HCT116 (cell line): ENCODE results near the gene PLCXD3. TPM values are rescaled to one million over a fixed set of nuclear protein-coding genes. Genes with fewer than 3 reads are reported as not detected.

Experiments
- ATAC-seq: fragments of 200-7000 bp; cut with Tn5 transposase; 2 replicates; pipeline ENCODE4 v1.9.1; 2020; ENCODE audit warnings: mild to moderate bottlenecking, moderate library complexity
- BruUV-seq: library from RNA; stranded (reverse); fragments of 400-500 nt; replicated peaks from 2 replicates; lab custom pipeline; 2021; lab: Mats Ljungman, UMichigan
- CTCF ChIA-PET: fragments of 300-600 bp; sonication (Branson Sonifier 250); formaldehyde crosslinking; loops from one replicate; lab custom pipeline; 2021; ENCODE audit warnings: antibody characterized with exemption; lab: Charles Lee
- POLR2A ChIA-PET: fragments of 300-600, 350-600 bp; sonication (Branson Sonifier 250); formaldehyde crosslinking; loops from one replicate; lab custom pipeline; 2021; ENCODE audit warnings: antibody characterized with exemption; lab: Charles Lee
- RAD21 ChIA-PET, 2 experiments: fragments of 300-600 bp; sonication (Branson Sonifier 250); formaldehyde crosslinking; loops; one replicate each; lab custom pipeline; 2023; ENCODE audit warnings: low total read pairs in 2 of 2; ENCODE audit not compliant: uncharacterized antibody in 2 of 2, unreplicated experiment in 2 of 2, low non-redundant PET in 1 of 2; lab: Charles Lee
- DNase-seq: peaks from one replicate; pipeline ENCODE4 v3.0.0-alpha.2; 2010; ENCODE audit warnings: low read depth, low spot score
- H2AFZ ChIP-seq: fragments of 200-600 bp; shearing (Covaris generic), sonication (generic); 2 replicates; pipeline ENCODE4 v1.6.1; 2017; ENCODE audit warnings: low read depth, mixed run types, mixed read lengths, antibody characterized with exemption, low read length; ENCODE audit not compliant: poor library complexity, severe bottlenecking
- H3K27ac ChIP-seq: 2 replicates; pipeline ENCODE4 v1.5.1; 2012; ENCODE audit warnings: low read depth, low read length
- H3K27me3 ChIP-seq: fragments of 200-600 bp; sonication (generic); 2 replicates; pipeline ENCODE4 v1.6.1; 2016; ENCODE audit warnings: mixed run types, low read length, mixed read lengths; ENCODE audit not compliant: insufficient read depth
- H3K36me3 ChIP-seq, 2 experiments: fragments of 200-500 bp in 1 of 2; fragments of 200-600 bp in 1 of 2; sonication (Bioruptor generic) in 1 of 2; sonication (generic) in 1 of 2; 2 replicates each; pipeline versions ENCODE4 v1.5.1 to v1.6.1; 2014 to 2016; ENCODE audit warnings: low read length in 2 of 2, inconsistent platforms in 1 of 2, mixed read lengths in 1 of 2, mixed run types in 1 of 2; ENCODE audit not compliant: insufficient read depth in 2 of 2, control insufficient read depth in 1 of 2
- H3K4me1 ChIP-seq, 2 experiments: fragments of 200-600 bp in 1 of 2; sonication (generic) in 1 of 2; 2 replicates each; pipeline versions ENCODE4 v1.5.1 to v1.6.1; 2012 to 2017; ENCODE audit warnings: low read length in 2 of 2, inconsistent platforms in 1 of 2, mild to moderate bottlenecking in 1 of 2, mixed read lengths in 1 of 2, mixed run types in 1 of 2, moderate library complexity in 1 of 2; ENCODE audit not compliant: insufficient read depth in 2 of 2, control insufficient read depth in 1 of 2
- H3K4me2 ChIP-seq: fragments of 200-600 bp; sonication (generic); 2 replicates; pipeline ENCODE4 v1.6.1; 2017; ENCODE audit warnings: mixed run types, low read length, mixed read lengths
- H3K4me3 ChIP-seq, 2 experiments: fragments of 200-600 bp in 1 of 2; sonication (generic) in 1 of 2; replicated peaks in 1 of 2; 2 replicates each; pipeline ENCODE4 v1.5.1; 2011 to 2016; ENCODE audit warnings: low read length in 2 of 2, control low read depth in 1 of 2, low read depth in 1 of 2, mild to moderate bottlenecking in 1 of 2, mixed read lengths in 1 of 2, mixed run types in 1 of 2
- H3K79me2 ChIP-seq: fragments of 200-600 bp; sonication (generic); 2 replicates; pipeline ENCODE4 v1.6.1; 2017; ENCODE audit warnings: mild to moderate bottlenecking, mixed run types, low read length, moderate library complexity, mixed read lengths; ENCODE audit not compliant: insufficient read depth
- H3K9ac ChIP-seq: fragments of 200-600 bp; sonication (generic); 2 replicates; pipeline ENCODE4 v1.6.1; 2016; ENCODE audit warnings: low read length, mixed read lengths
- H3K9me2 ChIP-seq: fragments of 200-600 bp; sonication (generic), shearing (Covaris generic); 2 replicates; pipeline ENCODE4 v1.6.1; 2017; ENCODE audit warnings: mixed run types, mild to moderate bottlenecking, moderate library complexity; ENCODE audit not compliant: insufficient read depth
- H3K9me3 ChIP-seq, 2 experiments: fragments of 200-500 bp in 1 of 2; fragments of 200-600 bp in 1 of 2; sonication (Bioruptor generic) in 1 of 2; sonication (generic) in 1 of 2; 2 replicates each; pipeline ENCODE4 v1.6.1; 2014 to 2017; ENCODE audit warnings: low read length in 2 of 2, mixed read lengths in 2 of 2, inconsistent platforms in 1 of 2, low read depth in 1 of 2, mild to moderate bottlenecking in 1 of 2, mixed run types in 1 of 2, moderate library complexity in 1 of 2; ENCODE audit not compliant: control insufficient read depth in 1 of 2, insufficient read depth in 1 of 2
- H4K20me1 ChIP-seq: fragments of 200-600 bp; sonication (generic), shearing (Covaris generic); 2 replicates; pipeline ENCODE4 v1.6.1; 2017; ENCODE audit warnings: mixed run types, mild to moderate bottlenecking, moderate library complexity; ENCODE audit not compliant: insufficient read depth
- CBX3 ChIP-seq: IDR thresholded peaks from 2 replicates; pipeline ENCODE4 v1.6.1; 2012; ENCODE audit warnings: low read depth
- CEBPB ChIP-seq: IDR thresholded peaks from 2 replicates; pipeline ENCODE4 v1.6.1; 2012; ENCODE audit warnings: low read depth
- EZH2 ChIP-seq: fragments of 200-600 bp; sonication (generic); IDR thresholded peaks from 2 replicates; pipeline ENCODE4 v1.6.1; 2017; ENCODE audit warnings: antibody characterized with exemption, mixed run types
- FOSL1 ChIP-seq: IDR thresholded peaks from 2 replicates; pipeline ENCODE4 v1.6.1; 2012; ENCODE audit warnings: low read depth
- JUND ChIP-seq: IDR thresholded peaks from 2 replicates; pipeline ENCODE4 v1.6.1; 2012
- MAX ChIP-seq: IDR thresholded peaks from 2 replicates; pipeline ENCODE4 v1.6.1; 2012
- POLR2A ChIP-seq: IDR thresholded peaks from 2 replicates; pipeline ENCODE4 v1.7.0; 2011; ENCODE audit warnings: borderline replicate concordance; ENCODE audit not compliant: insufficient read depth, insufficient read length; ENCODE audit errors: extremely low read depth
- SP1 ChIP-seq: IDR thresholded peaks from 2 replicates; pipeline ENCODE4 v1.6.1; 2012; ENCODE audit warnings: low read depth
- SRF ChIP-seq: IDR thresholded peaks from 2 replicates; pipeline ENCODE4 v1.6.1; 2012; ENCODE audit warnings: low read depth
- YY1 ChIP-seq: IDR thresholded peaks from 2 replicates; pipeline ENCODE4 v1.6.1; 2011; ENCODE audit warnings: low read length, low read depth, moderate library complexity, mild to moderate bottlenecking; ENCODE audit not compliant: insufficient replicate concordance; ENCODE audit errors: extremely low read depth
- ZFX ChIP-seq: fragments of 450-650 bp; IDR thresholded peaks from 2 replicates; pipeline ENCODE4 v1.6.1; 2017
- ZNF274 ChIP-seq: fragments of 200-500 bp; sonication (Bioruptor generic); IDR thresholded peaks from 2 replicates; pipeline ENCODE4 v1.6.1; 2014; ENCODE audit warnings: mild to moderate bottlenecking, low read depth, low read length, inconsistent platforms
- intact Hi-C: fragments of 100-400 bp; cut with micrococcal nuclease; formaldehyde crosslinking; loops from 2 replicates; pipeline ENCODE4 v1.10.0; 2022
- total RNA-seq: library from RNA; stranded (reverse); gene quantifications from one replicate; pipeline ENCODE4 v1.2.1, GENCODE V29; 2021; ENCODE audit not compliant: unreplicated experiment
- TF ChIP-seq, protein P1 (sequence below): IDR thresholded peaks from 2 replicates; pipeline ENCODE4 v1.6.1; 2012; ENCODE audit warnings: low read depth
- TF ChIP-seq, protein P2 (sequence below): IDR thresholded peaks from 2 replicates; pipeline ENCODE4 v1.6.1; 2012

The PLCXD3 gene
- total RNA-seq, 1 experiment from 2014 or later, result not detected

DNA sequence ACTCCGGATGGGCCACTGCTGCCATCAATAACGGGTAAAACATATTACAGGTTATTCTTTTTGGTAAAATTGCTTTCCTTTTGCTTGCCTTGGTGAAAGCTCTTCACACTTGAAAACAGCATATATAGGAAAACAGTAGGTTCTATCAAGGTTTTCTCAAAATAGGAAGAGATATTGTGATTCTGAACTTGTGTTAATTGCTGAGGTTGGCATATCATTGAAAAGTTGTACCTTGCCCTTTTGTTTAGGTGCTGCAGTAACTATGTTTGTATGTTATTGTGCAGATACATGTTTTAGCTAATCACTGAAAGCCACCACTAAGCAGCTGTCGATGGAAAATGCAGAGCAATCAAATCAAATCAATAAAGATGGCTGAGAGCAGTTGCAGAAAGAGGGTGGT, 219.1 kb downstream of the PLCXD3 start:
- POLR2A ChIA-PET, result no interaction called here
- no peaks in the 10 kb centered on the region for H3K4me1 ChIP-seq
- no peak overlapping the region for H3K4me2 ChIP-seq
- intact Hi-C loops, result no loop called here
- H3K36me3 ChIP-seq, result no peaks in the 10 kb centered on the region
- CTCF ChIA-PET, result no interaction called here
- no peaks in the 10 kb centered on the region for H3K79me2 ChIP-seq
- ATAC-seq (no peak), DNase-seq (no peak)
- no peak overlapping the region for H3K27ac ChIP-seq
- H3K27me3 ChIP-seq, result no peaks in the 10 kb centered on the region
- H3K4me3 ChIP-seq, result no peak overlapping the region
- no peaks in the 10 kb centered on the region for H3K9me2 ChIP-seq
- TF ChIP-seq JUND (no peak), CEBPB (no peak), ZFX (no peak), SRF (no peak)
- TF ChIP-seq, protein P1, sequence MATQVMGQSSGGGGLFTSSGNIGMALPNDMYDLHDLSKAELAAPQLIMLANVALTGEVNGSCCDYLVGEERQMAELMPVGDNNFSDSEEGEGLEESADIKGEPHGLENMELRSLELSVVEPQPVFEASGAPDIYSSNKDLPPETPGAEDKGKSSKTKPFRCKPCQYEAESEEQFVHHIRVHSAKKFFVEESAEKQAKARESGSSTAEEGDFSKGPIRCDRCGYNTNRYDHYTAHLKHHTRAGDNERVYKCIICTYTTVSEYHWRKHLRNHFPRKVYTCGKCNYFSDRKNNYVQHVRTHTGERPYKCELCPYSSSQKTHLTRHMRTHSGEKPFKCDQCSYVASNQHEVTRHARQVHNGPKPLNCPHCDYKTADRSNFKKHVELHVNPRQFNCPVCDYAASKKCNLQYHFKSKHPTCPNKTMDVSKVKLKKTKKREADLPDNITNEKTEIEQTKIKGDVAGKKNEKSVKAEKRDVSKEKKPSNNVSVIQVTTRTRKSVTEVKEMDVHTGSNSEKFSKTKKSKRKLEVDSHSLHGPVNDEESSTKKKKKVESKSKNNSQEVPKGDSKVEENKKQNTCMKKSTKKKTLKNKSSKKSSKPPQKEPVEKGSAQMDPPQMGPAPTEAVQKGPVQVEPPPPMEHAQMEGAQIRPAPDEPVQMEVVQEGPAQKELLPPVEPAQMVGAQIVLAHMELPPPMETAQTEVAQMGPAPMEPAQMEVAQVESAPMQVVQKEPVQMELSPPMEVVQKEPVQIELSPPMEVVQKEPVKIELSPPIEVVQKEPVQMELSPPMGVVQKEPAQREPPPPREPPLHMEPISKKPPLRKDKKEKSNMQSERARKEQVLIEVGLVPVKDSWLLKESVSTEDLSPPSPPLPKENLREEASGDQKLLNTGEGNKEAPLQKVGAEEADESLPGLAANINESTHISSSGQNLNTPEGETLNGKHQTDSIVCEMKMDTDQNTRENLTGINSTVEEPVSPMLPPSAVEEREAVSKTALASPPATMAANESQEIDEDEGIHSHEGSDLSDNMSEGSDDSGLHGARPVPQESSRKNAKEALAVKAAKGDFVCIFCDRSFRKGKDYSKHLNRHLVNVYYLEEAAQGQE, result no peak
- TF ChIP-seq, protein P2, sequence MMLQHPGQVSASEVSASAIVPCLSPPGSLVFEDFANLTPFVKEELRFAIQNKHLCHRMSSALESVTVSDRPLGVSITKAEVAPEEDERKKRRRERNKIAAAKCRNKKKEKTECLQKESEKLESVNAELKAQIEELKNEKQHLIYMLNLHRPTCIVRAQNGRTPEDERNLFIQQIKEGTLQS, result no peak
- no peak overlapping the region for H3K9ac ChIP-seq
- BruUV-seq, result no TSS peak
- RAD21 ChIA-PET, result no interaction called here
- H4K20me1 ChIP-seq, result no peaks in the 10 kb centered on the region
- H2AFZ ChIP-seq, result no peak overlapping the region
- H3K9me3 ChIP-seq, result peaks cover 0 to 5% of the 10 kb centered on the region in 2 experiments; a peak in 1 of 4 replicates

DNA sequence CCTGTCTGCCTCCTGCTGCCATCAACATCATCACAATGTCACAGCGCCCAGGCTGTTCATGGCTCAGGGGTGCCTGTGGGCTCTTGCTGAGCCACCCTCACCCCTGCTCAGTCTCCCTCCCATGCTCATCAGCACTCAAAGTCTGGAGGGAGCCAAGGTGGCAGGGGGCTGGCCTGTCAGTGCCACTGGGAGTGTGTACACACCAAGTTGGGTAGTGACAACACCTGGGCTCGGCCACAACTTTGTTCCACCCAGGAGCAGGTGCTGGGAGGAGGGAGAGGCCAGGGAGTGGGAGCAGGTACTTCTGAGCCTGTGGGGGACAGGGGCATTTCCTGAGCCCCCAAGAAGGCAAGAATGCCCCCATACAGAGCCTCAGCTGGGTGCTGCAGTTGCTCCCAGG, 219.6 kb downstream of the PLCXD3 start:
- ATAC-seq, result no peak
- Histone ChIP-seq H3K4me3 (no peak overlapping the region), H3K27ac (no peak overlapping the region), H3K27me3 (no peaks in the 10 kb centered on the region), H3K9me3 (peaks cover 0 to 5% of the 10 kb centered on the region in 2 experiments; a peak in 1 of 4 replicates), H3K4me2 (no peak overlapping the region), H3K36me3 (no peaks in the 10 kb centered on the region), H2AFZ (no peak overlapping the region), H4K20me1 (no peaks in the 10 kb centered on the region), H3K9me2 (no peaks in the 10 kb centered on the region), H3K4me1 (no peaks in the 10 kb centered on the region), H3K79me2 (no peaks in the 10 kb centered on the region), H3K9ac (no peak overlapping the region)
- RAD21 ChIA-PET, result no interaction called here
- BruUV-seq, result no TSS peak
- POLR2A ChIA-PET, result no interaction called here
- CTCF ChIA-PET, result no interaction called here
- DNase-seq, result no peak
- intact Hi-C loops, result no loop called here
- TF ChIP-seq CBX3, result no peak
- TF ChIP-seq POLR2A, result no peak
- TF ChIP-seq EZH2, result no peak
- TF ChIP-seq YY1, result no peak
- TF ChIP-seq JUND, result no peak
- TF ChIP-seq FOSL1, result no peak
- no peak for TF ChIP-seq ZFX
- TF ChIP-seq, protein P1, result no peak
- TF ChIP-seq, protein P2, result no peak
- TF ChIP-seq MAX, result no peak
- no peak for TF ChIP-seq CEBPB
- TF ChIP-seq SP1, result no peak
- no peak for TF ChIP-seq ZNF274
